HG02610 (cell line): ENCODE measurements around the gene ZFYVE28.

Experiments used
- ATAC-seq: cut with Tn5 transposase; IDR thresholded peaks from one replicate; pipeline ENCODE4 v1.9.1; 2021; ENCODE audit warnings: mild to moderate bottlenecking, moderate library complexity; ENCODE audit not compliant: unreplicated experiment

The ZFYVE28 gene

GRCh38 chr4:2306773-2307410 is 111.6 kb downstream of the ZFYVE28 start:
- no peak for ATAC-seq

- ATAC-seq = no peak
Measured at GRCh38 chr4:2305766-2306501, 112.5 kb downstream of the ZFYVE28 start.

- ATAC-seq = no peak
Measured at GRCh38 chr4:2304877-2305561, 113.4 kb downstream of the ZFYVE28 start.

- ATAC-seq = no peak
Measured at GRCh38 chr4:2304321-2304876, 114.0 kb downstream of the ZFYVE28 start.

GRCh38 chr4:2303686-2304320 is 114.6 kb downstream of the ZFYVE28 start:
- ATAC-seq = no peak

GRCh38 chr4:2303121-2303685 is 115.2 kb downstream of the ZFYVE28 start:
- no peak for ATAC-seq

GRCh38 chr4:2302387-2303119 is 115.9 kb downstream of the ZFYVE28 start:
- ATAC-seq = no peak

GRCh38 chr4:2301806-2302205 is 116.6 kb downstream of the ZFYVE28 start:
- ATAC-seq = no peak

- ATAC-seq = no peak
Measured at GRCh38 chr4:2301225-2301642, 117.2 kb downstream of the ZFYVE28 start.

- ATAC-seq = no peak
Measured at GRCh38 chr4:2300431-2301224, 117.8 kb downstream of the ZFYVE28 start.

- ATAC-seq = no peak
Measured at GRCh38 chr4:2299794-2300193, 118.7 kb downstream of the ZFYVE28 start.

- no peak for ATAC-seq
Measured at GRCh38 chr4:2298532-2298991, 119.9 kb downstream of the ZFYVE28 start.

- ATAC-seq = no peak
Measured at GRCh38 chr4:2297606-2298531, 120.6 kb downstream of the ZFYVE28 start.

- ATAC-seq = no peak
Measured at GRCh38 chr4:2296631-2297601, 121.5 kb downstream of the ZFYVE28 start.

- no peak for ATAC-seq
Measured at GRCh38 chr4:2295900-2296442, 122.5 kb downstream of the ZFYVE28 start.

- no peak for ATAC-seq
Measured at GRCh38 chr4:2295500-2295899, 122.9 kb downstream of the ZFYVE28 start.

GRCh38 chr4:2292646-2293108 is 125.8 kb downstream of the ZFYVE28 start:
- no peak for ATAC-seq
